GM12892 (cell line): ENCODE results near the gene ABI1.

Experiments
- POLR2A ChIP-seq: IDR thresholded peaks from 2 replicates; pipeline ENCODE4 v1.6.1; 2011; ENCODE audit warnings: low read depth, low read length, control low read depth
- TAF1 ChIP-seq: IDR thresholded peaks from 2 replicates; pipeline ENCODE4 v1.6.1; 2011; ENCODE audit warnings: low read depth, mild to moderate bottlenecking, control low read depth, low read length, borderline replicate concordance

GRCh38 chr10:26739071-26739631, 121.6 kb downstream of the ABI1 start:
- no peak for TF ChIP-seq POLR2A
- TF ChIP-seq TAF1, result no peak
